Ishikawa (cell line): ENCODE data around the gene ZNF292.

Experiments used
- CEBPB ChIP-seq: IDR thresholded peaks from 2 replicates; pipeline ENCODE4 v1.6.1; 2012
- CREB1 ChIP-seq: IDR thresholded peaks from 2 replicates; pipeline ENCODE4 v1.6.1; 2012; ENCODE audit warnings: low read depth
- EGR1 ChIP-seq: IDR thresholded peaks from 2 replicates; pipeline ENCODE4 v1.6.1; 2012
- EP300 ChIP-seq: IDR thresholded peaks from 2 replicates; pipeline ENCODE4 v1.6.1; 2012; ENCODE audit warnings: borderline replicate concordance
- FOXM1 ChIP-seq: IDR thresholded peaks from 2 replicates; pipeline ENCODE4 v1.6.1; 2012; ENCODE audit warnings: low read depth, borderline replicate concordance
- NFIC ChIP-seq: IDR thresholded peaks from 2 replicates; pipeline ENCODE4 v1.6.1; 2012
- RAD21 ChIP-seq: IDR thresholded peaks from 2 replicates; pipeline ENCODE4 v1.6.1; 2012; ENCODE audit warnings: low read depth
- TAF1 ChIP-seq: IDR thresholded peaks from 2 replicates; pipeline ENCODE4 v1.6.1; 2012; ENCODE audit warnings: low read depth, mild to moderate bottlenecking
- TCF12 ChIP-seq: IDR thresholded peaks from 2 replicates; pipeline ENCODE4 v1.6.1; 2012; ENCODE audit warnings: low read depth
- TEAD4 ChIP-seq: IDR thresholded peaks from 2 replicates; pipeline ENCODE4 v1.6.1; 2012
- USF1 ChIP-seq: IDR thresholded peaks from 2 replicates; pipeline ENCODE4 v1.6.1; 2012
- YY1 ChIP-seq: IDR thresholded peaks from 2 replicates; pipeline ENCODE4 v1.6.1; 2012; ENCODE audit warnings: low read depth
- TF ChIP-seq, protein P1 (sequence below): IDR thresholded peaks from 2 replicates; pipeline ENCODE4 v1.6.1; 2012; ENCODE audit warnings: low read depth, mild to moderate bottlenecking
- TF ChIP-seq, protein P2 (sequence below): IDR thresholded peaks from 2 replicates; pipeline ENCODE4 v1.6.1; 2012

GRCh38 chr6:87151781-87152525 lies 3.4 kb upstream of the ZNF292 start:
- TF ChIP-seq EP300 (peak; percentile 16; the same call in 1 of the 2 replicates), TAF1 (peak; percentile 59), RAD21 (no peak), NFIC (peak; percentile 69), CEBPB (no peak), TCF12 (no peak), FOXM1 (no peak), EGR1 (no peak), USF1 (peak; percentile 2; the same call in 1 of the 2 replicates), TEAD4 (no peak), YY1 (no peak), CREB1 (no peak)
- TF ChIP-seq, protein P1, sequence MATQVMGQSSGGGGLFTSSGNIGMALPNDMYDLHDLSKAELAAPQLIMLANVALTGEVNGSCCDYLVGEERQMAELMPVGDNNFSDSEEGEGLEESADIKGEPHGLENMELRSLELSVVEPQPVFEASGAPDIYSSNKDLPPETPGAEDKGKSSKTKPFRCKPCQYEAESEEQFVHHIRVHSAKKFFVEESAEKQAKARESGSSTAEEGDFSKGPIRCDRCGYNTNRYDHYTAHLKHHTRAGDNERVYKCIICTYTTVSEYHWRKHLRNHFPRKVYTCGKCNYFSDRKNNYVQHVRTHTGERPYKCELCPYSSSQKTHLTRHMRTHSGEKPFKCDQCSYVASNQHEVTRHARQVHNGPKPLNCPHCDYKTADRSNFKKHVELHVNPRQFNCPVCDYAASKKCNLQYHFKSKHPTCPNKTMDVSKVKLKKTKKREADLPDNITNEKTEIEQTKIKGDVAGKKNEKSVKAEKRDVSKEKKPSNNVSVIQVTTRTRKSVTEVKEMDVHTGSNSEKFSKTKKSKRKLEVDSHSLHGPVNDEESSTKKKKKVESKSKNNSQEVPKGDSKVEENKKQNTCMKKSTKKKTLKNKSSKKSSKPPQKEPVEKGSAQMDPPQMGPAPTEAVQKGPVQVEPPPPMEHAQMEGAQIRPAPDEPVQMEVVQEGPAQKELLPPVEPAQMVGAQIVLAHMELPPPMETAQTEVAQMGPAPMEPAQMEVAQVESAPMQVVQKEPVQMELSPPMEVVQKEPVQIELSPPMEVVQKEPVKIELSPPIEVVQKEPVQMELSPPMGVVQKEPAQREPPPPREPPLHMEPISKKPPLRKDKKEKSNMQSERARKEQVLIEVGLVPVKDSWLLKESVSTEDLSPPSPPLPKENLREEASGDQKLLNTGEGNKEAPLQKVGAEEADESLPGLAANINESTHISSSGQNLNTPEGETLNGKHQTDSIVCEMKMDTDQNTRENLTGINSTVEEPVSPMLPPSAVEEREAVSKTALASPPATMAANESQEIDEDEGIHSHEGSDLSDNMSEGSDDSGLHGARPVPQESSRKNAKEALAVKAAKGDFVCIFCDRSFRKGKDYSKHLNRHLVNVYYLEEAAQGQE = no peak
- TF ChIP-seq, protein P2, sequence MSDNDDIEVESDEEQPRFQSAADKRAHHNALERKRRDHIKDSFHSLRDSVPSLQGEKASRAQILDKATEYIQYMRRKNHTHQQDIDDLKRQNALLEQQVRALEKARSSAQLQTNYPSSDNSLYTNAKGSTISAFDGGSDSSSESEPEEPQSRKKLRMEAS = peak; percentile 87
